Measurements from ENCODE around the gene RNF135.

DNA sequence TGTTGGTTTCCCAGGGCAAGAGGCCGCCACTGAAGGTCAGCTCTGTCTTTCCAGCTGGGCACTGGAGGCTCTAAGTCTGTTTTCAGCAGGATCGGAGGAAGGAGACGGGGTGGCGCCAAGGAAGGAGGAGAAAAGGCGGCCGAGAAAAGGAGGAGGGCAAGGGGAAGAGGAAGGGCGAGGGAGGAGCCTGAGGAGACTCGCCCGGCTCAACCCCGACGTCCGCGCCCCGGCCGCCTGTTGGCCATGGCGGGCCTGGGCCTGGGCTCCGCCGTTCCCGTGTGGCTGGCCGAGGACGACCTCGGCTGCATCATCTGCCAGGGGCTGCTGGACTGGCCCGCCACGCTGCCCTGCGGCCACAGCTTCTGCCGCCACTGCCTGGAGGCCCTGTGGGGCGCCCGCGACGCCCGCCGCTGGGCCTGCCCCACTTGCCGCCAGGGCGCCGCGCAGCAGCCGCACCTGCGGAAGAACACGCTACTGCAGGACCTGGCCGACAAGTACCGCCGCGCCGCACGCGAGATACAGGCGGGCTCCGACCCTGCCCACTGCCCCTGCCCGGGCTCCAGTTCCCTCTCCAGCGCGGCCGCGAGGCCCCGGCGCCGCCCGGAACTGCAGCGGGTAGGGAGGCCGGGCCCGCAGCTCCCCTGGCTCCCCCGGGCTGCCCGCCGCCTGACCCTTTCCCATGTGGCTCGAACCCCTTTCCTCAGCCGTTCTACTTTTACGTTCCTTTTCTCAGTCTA is at the start of gene RNF135:
- TF ChIP-seq, protein P1, sequence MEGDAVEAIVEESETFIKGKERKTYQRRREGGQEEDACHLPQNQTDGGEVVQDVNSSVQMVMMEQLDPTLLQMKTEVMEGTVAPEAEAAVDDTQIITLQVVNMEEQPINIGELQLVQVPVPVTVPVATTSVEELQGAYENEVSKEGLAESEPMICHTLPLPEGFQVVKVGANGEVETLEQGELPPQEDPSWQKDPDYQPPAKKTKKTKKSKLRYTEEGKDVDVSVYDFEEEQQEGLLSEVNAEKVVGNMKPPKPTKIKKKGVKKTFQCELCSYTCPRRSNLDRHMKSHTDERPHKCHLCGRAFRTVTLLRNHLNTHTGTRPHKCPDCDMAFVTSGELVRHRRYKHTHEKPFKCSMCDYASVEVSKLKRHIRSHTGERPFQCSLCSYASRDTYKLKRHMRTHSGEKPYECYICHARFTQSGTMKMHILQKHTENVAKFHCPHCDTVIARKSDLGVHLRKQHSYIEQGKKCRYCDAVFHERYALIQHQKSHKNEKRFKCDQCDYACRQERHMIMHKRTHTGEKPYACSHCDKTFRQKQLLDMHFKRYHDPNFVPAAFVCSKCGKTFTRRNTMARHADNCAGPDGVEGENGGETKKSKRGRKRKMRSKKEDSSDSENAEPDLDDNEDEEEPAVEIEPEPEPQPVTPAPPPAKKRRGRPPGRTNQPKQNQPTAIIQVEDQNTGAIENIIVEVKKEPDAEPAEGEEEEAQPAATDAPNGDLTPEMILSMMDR (IDR thresholded peaks at IDR 0.05; ENCODE audit: low read depth, low read length), result no peak
- TF ChIP-seq POLR2A (IDR thresholded peaks at IDR 0.05; ENCODE audit: extremely low read depth, insufficient read length), result peak; percentile 73
- TF ChIP-seq, protein P2, sequence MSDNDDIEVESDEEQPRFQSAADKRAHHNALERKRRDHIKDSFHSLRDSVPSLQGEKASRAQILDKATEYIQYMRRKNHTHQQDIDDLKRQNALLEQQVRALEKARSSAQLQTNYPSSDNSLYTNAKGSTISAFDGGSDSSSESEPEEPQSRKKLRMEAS (IDR thresholded peaks at IDR 0.05; ENCODE audit: low read depth, low read length), result 0 out of 2 replicates have a peak, but pooled peaks have one; percentile 49
